Fibroblast of peridontal ligament (primary cell): Measurements from ENCODE around the gene PADI6.

Experiments used
- DNase-seq: peaks from one replicate; pipeline ENCODE4 v3.0.0-alpha.2; 2010; ENCODE audit errors: extremely low read depth

Gene PADI6

DNA sequence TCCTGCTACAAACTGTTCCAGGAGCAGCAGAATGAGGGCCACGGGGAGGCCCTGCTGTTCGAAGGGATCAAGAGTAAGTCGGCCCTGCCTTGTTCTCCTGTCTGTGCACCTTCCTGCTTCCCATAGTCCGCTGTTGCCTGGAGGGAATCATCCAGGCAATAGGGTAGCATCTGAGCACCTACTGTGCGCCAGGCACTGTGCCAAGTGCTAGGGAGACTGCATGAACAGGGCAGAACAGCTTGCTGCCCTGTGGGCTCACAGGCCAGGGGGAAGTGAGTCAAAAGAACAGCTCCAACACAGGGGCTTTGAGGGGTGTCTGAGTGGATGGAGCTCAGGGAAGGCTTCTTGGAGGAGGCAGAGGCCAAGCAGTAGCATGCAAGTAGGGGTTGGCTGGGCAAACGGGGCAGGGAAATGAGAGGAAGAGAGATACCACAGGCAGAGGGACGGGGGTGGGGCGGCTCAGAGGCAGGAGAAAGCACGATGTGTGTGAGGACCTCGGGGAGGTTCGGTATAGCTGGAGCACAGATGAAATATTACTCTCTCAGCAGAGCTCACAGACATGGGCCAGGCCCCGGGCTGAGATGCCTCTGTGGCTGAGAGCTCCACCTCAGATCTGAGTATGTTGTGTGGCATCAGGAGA, 15.5 kb upstream of the PADI6 start:
- no peak for DNase-seq

DNA sequence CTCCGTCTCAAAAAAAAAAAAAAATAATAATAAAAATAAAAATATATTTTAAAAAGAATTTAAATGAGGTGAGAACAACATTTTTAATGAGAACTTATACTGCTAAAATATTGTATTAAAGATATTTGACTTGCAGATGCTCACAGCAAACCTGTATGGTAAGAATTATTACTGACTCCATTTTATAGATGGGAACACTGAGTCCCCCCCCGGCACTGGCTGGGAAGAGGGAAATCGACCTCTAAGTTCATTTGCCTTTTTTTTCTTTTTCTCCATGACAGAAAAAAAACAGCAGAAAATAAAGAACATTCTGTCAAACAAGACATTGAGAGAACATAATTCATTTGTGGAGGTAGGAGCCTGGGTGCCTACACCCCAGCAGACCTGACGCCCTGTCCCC, 13.4 kb upstream of the PADI6 start:
- no peak for DNase-seq

DNA sequence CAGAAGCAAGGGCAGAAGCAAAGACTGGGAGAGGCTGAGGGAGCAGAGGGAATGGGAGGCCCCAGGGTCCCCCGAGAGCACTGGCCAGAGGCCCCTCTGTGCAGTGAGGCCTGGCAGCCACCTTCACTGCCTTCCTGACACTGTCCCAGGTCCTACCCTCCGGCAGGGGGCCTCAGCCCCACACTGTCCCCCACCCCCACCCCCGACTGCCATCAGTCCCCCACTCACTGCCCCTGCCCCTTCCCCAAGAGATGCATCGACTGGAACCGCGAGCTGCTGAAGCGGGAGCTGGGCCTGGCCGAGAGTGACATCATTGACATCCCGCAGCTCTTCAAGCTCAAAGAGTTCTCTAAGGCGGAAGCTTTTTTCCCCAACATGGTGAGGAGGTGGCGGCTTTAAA, 13.0 kb upstream of the PADI6 start:
- DNase-seq = no peak

DNA sequence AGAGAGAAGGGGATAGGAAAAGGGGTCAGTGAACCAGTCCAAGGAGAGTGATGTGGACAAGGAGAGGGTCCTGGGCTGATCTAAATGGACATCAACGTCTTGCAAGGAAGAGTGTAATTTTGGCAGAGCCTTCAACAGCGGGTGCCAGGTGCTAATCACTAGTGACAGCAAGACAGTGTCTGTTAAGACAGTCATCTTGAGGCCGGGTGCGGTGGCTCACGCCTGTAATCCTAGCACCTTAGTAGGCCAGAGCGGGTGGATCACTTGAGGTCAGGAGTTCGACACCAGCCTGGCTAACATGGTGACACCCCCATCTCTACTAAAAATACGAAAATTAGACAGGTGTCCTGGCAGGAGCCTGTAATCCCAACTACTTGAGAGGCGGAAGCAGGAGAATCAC, 12.2 kb upstream of the PADI6 start:
- DNase-seq = no peak

DNA sequence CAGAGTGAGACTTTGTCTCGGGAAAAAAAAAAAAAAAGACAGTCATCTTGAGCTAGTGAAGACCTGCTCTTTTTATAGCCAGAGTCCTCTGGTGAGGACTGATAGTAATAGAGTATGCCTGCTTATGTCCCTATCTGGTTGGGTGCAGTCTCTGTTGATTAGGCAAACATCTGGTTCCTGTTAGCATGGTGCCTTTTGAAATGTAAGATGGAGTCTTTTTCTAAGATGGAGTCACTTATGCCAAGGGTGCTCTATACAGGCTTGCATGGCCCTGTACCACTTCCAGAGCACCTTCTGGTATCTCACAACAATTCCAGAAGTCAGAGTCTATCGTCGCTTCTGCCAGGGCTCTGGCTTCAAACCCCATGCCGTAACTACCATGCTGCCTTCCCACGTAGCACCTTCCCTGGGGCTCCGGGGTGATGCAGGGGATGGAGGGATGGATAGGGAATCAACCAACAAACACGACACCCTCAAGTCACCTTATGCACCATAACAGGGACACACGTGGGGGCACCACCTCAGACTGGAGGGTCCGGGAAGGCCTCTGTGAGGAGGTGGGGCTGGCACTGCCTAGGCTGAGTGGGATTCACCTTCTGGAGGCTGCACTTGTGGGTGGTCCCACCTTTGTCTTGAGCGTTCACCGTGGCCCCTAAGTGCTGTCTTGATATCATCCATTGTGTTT, 11.6 kb upstream of the PADI6 start:
- DNase-seq = no peak

DNA sequence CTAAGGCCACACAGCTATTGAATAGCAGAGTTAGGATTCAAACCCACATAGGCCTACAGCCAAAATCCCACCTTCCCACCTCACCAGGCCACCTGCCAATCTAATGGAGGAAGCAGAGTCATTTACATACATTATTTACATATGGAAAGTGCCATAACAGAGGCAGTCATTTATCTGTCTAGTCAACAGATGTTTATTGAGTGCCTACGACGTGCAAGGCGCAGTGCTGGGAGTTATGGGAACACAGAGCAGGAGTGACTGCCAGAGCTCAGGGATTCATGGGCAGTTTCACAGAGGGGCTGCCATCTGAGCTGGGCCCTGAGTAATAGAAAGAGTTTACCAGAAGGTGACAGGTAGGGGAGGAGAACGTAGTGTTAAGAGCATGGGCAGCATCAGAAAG, 10.3 kb upstream of the PADI6 start:
- no peak for DNase-seq

DNA sequence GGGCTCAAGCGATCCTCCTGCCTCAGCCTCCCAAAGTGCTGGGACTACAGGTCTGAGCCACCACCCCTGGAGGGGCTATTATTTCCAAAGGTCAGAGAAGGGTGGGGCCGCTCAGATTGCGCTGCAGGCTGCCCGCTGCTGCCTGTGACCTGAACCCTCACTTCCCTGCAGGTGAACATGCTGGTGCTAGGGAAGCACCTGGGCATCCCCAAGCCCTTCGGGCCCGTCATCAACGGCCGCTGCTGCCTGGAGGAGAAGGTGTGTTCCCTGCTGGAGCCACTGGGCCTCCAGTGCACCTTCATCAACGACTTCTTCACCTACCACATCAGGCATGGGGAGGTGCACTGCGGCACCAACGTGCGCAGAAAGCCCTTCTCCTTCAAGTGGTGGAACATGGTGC, 8.6 kb upstream of the PADI6 start:
- DNase-seq = no peak

DNA sequence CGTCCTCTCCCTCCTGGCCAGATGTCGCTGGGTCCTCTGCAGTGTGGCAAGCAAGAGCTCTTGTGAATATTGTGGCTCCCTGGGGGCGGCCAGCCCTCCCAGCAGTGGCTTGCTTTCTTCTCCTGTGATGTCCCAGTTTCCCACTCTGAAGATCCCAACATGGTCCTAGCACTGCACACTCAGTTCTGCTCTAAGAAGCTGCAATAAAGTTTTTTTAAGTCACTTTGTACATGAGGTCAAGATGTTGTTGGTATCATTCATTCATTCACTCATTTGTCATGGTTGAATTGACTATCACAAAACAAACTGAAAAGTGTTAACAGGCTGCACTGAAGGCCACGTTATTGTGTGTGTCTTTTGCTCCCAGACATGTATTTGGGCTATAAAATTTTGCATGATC, 8.2 kb upstream of the PADI6 start:
- DNase-seq = no peak

DNA sequence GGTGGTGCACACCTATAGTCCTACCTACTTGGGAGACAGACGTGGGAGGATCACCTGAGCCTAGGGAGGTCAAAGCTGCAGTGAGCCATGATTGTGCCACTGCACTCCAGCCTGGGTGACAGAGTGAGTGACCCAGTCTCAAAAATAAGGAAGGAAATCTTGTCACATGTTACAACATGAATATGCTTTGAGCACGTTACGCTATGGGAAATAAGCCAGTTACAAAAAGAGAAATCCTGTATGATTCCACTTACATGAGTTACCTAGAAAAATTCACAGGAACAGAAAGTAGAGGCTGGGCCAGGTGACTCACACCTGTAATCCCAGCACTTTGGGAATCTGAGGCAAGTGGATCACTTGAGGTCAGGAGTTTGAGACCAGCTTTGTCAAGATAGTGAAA, 6.7 kb upstream of the PADI6 start:
- DNase-seq = no peak

DNA sequence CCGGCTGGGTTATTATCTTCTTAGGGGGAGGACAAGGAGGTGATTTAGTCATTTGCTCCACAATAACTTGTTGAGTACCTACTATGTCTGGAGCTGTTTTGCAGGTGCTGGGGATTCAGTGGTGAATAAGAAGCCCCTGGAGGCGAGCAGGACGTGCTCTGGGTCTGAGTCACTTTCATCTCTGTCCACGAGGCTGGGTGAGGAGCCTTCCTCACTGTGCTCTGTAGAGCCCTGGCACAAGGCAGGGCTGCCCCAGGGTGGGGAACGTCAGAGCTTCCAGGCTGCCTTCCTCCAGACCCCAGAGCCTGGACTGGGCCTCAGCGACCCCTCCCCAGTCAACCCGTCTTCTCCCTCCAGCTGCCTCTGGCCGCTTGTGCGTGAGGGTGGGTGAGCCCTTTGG, 2.5 kb upstream of the PADI6 start:
- DNase-seq = no peak

DNA sequence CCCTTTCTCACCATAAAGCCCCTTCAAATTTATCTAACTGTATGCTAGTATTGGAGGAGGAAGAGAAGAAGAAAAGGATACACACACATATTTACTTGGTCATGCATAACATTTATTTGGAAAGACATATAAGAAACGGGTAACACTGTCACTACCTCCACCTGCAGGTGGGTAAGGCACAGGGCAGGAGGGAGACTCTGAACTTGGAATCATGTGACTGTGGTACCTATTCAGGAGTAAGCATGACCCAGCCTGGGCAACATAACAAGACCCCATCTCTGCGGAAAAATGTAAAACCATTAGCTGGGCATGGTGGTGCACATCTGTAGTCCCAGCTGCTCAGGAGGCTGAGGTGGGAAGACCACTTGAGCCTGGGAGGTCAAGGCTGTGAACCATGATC, 1.4 kb upstream of the PADI6 start:
- no peak for DNase-seq

DNA sequence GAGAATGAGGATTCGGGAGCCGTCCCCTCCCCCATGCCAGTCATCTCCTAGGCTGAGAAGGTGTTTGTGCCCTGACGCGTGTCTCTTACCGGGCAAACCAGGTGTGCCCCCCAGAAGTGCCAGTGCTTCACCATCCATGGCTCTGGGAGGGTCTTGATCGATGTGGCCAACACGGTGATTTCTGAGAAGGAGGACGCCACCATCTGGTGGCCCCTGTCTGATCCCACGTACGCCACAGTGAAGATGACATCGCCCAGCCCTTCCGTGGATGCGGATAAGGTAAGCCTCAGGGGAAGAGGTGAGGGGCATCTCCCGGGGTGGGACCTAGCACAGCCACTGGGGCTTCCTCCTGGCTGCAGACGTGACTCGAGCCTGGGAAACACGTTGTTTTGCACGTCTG, 959 bp downstream of the PADI6 start:
- DNase-seq = no peak

DNA sequence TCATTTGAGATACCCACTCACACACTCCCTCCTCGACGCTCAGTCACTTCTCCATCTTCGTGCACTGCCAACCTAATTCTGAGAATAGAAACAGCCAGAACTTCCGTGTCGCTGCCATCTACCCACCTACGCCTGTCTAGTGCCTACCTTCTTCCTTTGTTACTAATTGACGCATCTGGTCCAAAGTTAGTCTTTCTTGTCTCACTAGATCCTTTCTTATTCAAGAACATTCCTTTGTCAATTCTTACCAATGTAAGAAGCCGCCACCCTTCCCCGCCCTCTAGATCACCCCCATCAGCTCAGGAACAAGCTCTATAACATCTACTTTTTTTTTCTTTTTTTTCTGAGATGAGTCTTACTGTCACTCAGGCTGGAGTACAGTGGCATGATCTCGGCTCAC, 3.7 kb downstream of the PADI6 start:
- DNase-seq = no peak

DNA sequence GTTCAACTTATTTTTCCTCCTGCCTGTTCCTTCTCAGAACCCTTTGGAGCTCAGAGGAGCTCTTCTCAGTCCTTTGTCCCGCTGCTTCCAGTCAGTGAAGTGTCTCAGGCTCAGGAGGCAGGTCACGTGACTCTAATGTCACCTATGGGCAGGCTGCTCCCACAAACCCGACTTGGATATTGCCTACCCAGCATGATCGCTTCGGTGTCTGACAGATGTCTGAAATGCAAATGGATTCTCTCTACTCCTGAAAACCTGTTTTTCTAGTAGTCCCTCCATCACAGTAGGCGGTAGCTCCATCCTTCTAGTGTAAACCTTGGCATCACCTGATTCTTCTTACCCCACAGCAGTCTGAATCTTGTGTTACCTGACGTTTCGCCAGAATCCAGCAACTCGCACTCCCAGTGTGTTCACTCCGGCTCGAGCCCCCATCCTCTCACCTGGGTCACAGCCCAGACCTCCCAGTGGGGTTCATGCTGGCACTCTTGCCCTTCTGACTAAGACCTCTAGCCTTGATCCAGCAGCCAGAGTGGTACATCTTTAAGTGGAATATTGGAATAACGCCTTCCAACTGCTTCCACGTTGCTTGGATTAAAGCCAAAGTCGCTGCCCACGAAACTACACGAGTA, 5.4 kb downstream of the PADI6 start:
- no peak for DNase-seq

DNA sequence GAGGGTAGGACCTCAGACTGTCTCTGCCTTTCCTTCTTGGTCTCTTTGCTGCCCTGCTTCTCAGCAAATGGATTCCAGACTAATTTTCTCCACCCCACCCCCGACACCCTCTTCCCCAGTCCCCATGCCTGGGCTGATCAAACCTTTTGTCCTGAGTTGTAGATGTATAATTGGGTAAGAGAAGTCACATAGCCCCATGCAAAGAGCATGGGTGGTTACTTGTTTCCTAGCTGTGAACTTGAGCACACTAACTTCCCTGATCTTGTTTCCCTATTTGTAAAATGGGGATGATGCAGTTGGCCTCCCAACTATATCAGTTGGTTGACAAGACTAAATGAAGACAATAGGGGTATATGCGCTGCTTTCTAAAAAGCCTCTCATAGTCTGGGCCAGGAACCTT, 9.2 kb downstream of the PADI6 start:
- no peak for DNase-seq

DNA sequence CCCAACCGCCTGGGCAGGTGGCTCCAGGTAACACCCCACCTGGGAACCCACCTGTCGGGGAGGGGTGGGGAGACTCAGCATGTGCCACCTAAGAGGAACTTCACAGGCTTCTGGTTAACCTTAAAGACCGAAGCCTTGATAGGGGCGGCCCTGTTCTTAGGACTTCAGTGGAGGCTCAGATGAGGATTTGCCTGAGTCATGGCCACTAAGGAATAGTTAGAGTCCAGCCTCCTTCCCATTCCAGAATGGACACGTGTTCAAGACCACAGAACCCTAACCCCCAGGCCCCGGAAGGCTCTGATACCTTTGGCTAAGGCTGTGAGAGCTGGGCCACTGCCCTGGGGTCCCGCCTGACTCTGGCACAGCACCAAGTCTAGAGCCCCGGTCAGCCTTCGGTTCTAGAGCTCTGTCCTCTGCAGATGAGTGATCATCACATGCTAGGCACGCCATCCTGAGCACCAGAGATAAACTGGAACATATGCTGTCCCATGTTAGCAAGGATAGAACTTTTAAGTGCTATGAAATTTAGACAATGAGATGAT, 20.3 kb downstream of the PADI6 start:
- no peak for DNase-seq

DNA sequence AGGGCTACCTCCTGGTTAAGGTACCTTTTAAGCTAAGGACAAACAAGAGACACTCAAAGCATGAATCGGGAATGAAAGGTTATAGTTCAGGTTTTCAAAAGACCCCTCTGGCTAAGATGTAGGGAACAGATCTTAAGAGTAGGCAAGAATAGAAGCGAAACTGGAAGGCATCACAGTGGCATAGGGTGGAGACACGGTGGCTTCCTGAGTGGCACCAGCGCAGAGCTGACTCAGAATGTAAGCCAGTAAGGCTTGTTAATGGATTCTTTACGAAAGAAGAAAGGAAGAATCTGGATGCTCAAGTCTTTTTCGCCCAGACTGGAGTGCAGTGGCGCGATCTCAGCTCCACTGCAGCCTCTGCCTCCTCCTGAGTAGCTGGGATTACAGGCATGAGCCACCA, 21.2 kb downstream of the PADI6 start:
- DNase-seq = no peak

DNA sequence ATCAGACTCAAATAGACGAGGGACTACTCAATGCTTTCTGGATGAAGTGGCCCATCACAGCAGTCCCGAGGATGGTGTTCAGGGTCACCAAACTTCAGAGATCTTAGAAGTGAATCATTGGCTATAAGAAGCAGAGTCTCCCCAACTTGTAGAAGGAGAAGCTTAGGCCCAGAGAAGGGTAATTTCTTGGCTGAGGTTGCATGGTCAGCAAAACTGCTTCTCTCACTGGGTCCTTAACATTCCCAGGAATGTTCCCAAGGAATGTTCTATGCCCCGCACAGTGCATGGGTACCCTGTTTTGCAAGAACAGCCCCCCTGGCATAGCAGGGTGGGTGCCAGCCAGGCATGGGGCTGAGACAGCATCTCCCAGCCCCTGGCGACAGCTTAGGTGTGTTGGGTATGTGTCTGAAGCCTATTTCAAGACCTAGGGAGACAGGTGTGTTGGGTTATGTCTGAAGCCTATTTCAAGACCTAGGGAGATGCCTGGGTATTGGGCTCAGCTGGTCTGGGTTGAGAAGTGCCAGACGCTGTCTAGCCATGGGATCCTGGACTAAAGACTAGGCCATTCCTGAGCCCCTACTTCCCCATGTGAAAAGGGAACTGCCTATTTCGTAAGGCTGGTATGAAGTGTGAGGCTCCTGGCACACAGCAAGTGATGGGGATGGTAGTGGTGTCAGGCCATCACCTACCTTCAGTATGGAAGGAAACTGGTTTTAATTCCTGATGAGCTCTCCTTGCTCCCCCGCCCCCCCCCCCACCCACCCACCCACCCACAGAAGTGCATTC, 26.1 kb downstream of the PADI6 start:
- no peak for DNase-seq

DNA sequence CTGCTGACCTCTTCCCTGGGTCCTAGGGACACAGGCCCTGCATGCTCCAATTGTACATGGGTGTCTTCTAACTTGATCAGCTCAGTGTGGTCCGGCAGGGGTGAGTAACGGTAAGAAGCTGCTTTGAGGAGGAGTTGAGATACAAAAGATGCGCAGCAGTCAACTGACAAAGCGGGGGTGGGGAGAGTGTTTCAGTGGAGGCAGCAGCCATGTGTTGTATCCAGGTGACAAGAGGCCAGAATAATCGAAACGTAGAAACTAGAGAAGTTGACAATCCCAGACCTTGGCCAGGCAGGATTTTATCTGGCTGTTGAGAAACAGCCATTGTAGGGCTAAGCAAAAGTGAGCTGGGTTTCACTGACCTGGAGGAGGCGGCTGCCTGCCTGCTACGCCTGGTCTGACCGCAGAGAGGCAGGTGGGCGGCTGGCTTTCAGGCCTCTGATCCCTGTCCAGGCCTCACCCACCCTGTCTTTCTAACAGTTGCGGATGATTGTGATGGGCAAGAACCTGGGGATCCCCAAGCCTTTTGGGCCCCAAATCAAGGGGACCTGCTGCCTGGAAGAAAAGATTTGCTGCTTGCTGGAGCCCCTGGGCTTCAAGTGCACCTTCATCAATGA, 28.8 kb downstream of the PADI6 start:
- no peak for DNase-seq

DNA sequence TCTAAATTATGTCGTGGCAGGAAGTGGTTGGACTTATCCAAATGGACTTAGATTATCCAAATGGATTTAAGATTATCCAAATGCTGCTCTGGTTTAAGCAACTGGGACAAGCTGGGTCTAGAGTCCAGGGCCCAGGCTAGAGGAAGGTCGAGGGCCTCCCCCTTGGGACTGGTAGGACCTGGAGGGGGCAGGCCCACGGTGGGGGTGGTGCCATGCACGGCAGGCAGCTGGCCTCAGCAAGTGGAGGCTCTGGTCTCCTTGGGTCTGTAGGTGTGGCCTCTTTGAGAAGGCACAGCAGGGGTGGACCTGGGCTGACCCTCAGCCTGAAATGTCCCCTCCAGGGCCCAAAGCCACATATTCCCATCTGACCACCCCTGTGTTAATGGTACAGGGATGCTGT, 29.8 kb downstream of the PADI6 start:
- DNase-seq = no peak

DNA sequence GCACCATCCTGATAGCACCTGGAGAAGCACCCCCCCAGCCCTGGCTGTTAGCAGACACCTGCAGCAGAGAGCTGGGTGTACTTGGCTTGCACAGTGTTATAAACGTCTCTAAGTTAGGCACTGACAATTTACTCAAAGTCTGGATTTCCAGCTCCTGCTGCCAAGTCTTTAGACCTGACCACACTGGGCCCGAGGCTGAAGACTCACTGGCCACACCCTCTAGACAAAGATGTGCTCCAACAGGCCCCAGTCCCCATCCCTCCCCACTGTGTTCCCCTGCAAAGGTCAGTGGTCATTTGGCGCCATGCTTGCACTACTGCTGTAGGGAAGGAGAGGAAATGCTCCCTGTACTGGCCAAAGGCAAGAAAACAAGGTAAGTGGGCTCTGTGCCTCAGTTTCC, 31.1 kb downstream of the PADI6 start:
- no peak for DNase-seq

DNA sequence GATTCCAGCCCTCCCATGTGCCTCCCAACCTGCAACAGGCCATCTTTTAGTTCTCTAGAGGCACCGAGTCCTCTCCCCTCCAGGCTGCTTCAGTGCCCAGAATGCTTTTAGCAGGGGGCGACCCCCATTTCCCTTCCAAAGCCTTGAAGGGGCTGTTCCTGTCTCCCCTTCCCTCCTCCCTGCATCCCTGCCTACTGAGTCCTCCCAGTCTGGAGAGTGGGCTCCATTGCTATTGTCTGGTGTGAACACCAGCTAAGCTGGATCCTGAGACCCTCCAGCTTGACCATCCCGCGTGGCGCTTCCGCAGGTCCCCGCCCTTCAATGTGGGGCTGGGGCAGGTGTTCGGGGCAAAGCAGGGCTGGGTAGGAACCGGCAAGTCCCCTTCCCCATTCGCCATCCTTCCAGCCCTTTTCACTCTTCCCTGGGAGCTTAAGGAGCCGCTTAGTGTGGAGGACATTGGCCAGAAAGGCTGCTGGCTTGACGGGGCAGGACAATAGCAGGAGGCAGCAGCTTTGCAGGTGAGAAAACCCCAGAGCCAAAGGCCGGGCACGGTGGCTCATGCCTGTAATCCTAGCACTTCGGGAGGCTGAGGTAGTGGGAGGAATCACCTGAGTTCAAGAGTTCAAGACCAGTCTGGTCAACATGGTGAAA, 32.2 kb downstream of the PADI6 start:
- DNase-seq = no peak
